Epithelial cell of esophagus (primary cell): Measurements from ENCODE around the gene MON2.

Experiments used
- DNase-seq: peaks from one replicate; pipeline ENCODE4 v3.0.0; 2010; ENCODE audit warnings: low read depth
- H3K4me3 ChIP-seq: 2 replicates; pipeline ENCODE4 v1.5.1; 2011; ENCODE audit warnings: mild to moderate bottlenecking, low read length, control low read depth
- TF ChIP-seq, protein P1 (sequence below): IDR thresholded peaks from 2 replicates; pipeline ENCODE4 v1.5.1; 2011; ENCODE audit warnings: low read depth, mild to moderate bottlenecking, low read length, control low read depth, inconsistent platforms; ENCODE audit not compliant: insufficient read depth; ENCODE audit errors: missing control alignments

MON2 gene

DNA sequence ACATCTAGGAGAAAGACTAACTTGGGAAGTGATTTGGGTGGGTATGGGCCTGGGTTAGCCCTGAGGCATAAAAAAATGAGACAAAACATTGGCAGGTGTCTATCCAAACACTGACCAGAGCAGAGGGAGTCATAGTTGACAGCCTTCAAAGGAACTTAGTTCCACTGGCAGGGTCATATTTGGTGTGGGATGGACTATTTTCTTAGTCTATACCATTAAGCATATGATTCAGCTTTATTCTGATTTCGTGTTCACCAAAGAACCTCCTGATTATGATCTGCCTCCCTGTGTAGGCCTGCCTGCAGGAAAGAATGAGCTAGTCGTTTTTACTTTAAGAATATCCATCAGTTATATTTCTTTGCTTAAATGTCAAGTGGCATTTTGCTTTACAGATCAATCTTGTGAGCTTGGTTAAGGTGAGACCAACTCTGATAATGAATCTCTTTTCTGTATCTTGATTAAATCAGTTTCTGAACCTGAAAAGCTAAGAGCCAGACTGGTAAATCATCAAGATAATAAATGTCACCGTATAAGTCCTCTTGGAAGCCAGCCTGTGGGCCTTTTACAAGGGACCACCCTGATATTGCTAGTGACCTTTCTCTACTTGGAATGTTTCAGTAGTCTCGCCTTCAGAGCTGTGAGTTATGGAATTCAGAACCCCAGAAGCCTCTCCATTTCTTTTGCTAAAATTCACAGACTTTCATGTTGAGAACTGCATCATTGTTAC is 182.9 kb downstream of the MON2 start:
- TF ChIP-seq, protein P1, sequence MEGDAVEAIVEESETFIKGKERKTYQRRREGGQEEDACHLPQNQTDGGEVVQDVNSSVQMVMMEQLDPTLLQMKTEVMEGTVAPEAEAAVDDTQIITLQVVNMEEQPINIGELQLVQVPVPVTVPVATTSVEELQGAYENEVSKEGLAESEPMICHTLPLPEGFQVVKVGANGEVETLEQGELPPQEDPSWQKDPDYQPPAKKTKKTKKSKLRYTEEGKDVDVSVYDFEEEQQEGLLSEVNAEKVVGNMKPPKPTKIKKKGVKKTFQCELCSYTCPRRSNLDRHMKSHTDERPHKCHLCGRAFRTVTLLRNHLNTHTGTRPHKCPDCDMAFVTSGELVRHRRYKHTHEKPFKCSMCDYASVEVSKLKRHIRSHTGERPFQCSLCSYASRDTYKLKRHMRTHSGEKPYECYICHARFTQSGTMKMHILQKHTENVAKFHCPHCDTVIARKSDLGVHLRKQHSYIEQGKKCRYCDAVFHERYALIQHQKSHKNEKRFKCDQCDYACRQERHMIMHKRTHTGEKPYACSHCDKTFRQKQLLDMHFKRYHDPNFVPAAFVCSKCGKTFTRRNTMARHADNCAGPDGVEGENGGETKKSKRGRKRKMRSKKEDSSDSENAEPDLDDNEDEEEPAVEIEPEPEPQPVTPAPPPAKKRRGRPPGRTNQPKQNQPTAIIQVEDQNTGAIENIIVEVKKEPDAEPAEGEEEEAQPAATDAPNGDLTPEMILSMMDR = no peak
- no peak for DNase-seq
- H3K4me3 ChIP-seq = no peak overlapping the region
